Mesothelial cell of epicardium (in vitro differentiated cells): ENCODE data around the gene STPG4. TPM values are rescaled to one million over a fixed set of nuclear protein-coding genes. Genes with fewer than 3 reads are reported as not detected.

Source experiments
- DNase-seq, 2 experiments: peaks; one replicate each; pipeline ENCODE4 v3.0.0; 2021; ENCODE audit warnings: low spot score in 2 of 2; ENCODE audit not compliant: unreplicated experiment in 2 of 2
- H3K27ac Mint-ChIP-seq: 2 replicates; pipeline ENCODE4 v1.8.0; 2021; ENCODE audit warnings: mixed read lengths
- H3K27me3 Mint-ChIP-seq: 2 replicates; pipeline ENCODE4 v1.8.0; 2021; ENCODE audit warnings: low read depth, mixed read lengths
- H3K36me3 Mint-ChIP-seq: 2 replicates; pipeline ENCODE4 v1.8.0; 2021; ENCODE audit warnings: mixed read lengths
- H3K4me1 Mint-ChIP-seq: 2 replicates; pipeline ENCODE4 v1.8.0; 2021; ENCODE audit warnings: mixed read lengths
- H3K4me3 Mint-ChIP-seq: 2 replicates; pipeline ENCODE4 v1.8.0; 2021; ENCODE audit warnings: mild to moderate bottlenecking, moderate library complexity, mixed read lengths
- H3K9me3 Mint-ChIP-seq: 2 replicates; pipeline ENCODE4 v1.8.0; 2021; ENCODE audit warnings: mixed read lengths
- total RNA-seq: library from RNA; stranded (reverse); gene quantifications from 3 replicates; pipeline ENCODE4 v1.2.1, GENCODE V29; 2021
- TF ChIP-seq, protein P1 (sequence below): fragments of 200-600 bp; sonication (generic); IDR thresholded peaks from one replicate; pipeline ENCODE4 v1.5.0; 2021; ENCODE audit warnings: antibody characterized with exemption; ENCODE audit not compliant: unreplicated experiment

The STPG4 gene
- total RNA-seq, 1 donor from 2014 or later, result not detected

DNA sequence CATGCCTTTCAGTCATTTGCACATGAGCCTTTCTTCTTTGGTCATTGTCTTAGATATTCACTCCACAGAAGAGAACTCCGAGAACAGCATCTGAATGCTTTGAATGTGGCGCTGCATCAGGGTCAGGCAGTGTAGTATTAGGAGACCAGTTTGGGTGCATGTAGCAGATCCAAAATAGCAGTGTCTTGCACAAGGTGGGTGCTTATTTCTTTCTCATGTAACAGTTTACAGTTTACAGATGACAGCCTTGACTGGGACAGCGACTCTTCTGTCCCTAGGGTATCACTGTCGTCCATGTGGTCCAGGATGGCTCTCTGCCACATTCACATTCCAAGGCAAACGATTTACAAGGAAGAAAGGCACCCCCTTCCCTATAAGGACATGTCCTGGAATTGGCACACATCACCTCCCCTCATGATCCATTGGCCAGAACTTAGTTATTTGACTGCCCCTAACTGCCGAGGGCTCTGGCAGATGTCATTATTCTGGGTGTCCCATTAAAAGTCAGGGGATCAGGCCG lies 101.0 kb downstream of the STPG4 start:
- TF ChIP-seq, protein P1, sequence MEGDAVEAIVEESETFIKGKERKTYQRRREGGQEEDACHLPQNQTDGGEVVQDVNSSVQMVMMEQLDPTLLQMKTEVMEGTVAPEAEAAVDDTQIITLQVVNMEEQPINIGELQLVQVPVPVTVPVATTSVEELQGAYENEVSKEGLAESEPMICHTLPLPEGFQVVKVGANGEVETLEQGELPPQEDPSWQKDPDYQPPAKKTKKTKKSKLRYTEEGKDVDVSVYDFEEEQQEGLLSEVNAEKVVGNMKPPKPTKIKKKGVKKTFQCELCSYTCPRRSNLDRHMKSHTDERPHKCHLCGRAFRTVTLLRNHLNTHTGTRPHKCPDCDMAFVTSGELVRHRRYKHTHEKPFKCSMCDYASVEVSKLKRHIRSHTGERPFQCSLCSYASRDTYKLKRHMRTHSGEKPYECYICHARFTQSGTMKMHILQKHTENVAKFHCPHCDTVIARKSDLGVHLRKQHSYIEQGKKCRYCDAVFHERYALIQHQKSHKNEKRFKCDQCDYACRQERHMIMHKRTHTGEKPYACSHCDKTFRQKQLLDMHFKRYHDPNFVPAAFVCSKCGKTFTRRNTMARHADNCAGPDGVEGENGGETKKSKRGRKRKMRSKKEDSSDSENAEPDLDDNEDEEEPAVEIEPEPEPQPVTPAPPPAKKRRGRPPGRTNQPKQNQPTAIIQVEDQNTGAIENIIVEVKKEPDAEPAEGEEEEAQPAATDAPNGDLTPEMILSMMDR, result no peak
- Mint-ChIP-seq H3K4me1 (peaks cover 25% of the 10 kb centered on the region), H3K9me3 (no peaks in the 10 kb centered on the region), H3K27me3 (no peaks in the 10 kb centered on the region), H3K4me3 (no peak overlapping the region), H3K27ac (no peak overlapping the region), H3K36me3 (peaks cover 11% of the 10 kb centered on the region)
- DNase-seq, result no peak

DNA sequence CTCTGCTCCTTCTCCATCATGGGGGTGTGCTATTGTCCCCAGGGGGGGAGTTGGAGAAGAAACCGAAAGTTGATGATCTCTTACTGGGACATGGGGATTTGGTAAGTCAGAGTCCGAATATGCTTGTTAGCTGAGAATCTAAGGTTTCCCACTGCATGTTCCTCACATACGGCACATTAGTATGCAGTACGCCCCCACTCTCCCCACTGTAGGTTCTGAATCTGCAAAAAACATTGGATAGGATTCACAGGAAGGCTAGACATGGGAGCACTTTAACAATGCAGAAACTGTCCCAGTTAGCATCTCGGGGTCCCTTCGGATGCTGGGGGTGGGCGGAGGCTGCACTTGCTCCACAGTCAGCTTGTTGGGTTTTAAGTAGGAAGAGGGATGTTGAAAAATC lies 102.3 kb downstream of the STPG4 start:
- TF ChIP-seq, protein P1, result no peak
- Mint-ChIP-seq H3K36me3 (peaks cover 14% of the 10 kb centered on the region), H3K27ac (no peak overlapping the region), H3K4me3 (no peak overlapping the region), H3K4me1 (peaks cover 18% of the 10 kb centered on the region), H3K27me3 (no peaks in the 10 kb centered on the region), H3K9me3 (no peaks in the 10 kb centered on the region)
- DNase-seq, result no peak

DNA sequence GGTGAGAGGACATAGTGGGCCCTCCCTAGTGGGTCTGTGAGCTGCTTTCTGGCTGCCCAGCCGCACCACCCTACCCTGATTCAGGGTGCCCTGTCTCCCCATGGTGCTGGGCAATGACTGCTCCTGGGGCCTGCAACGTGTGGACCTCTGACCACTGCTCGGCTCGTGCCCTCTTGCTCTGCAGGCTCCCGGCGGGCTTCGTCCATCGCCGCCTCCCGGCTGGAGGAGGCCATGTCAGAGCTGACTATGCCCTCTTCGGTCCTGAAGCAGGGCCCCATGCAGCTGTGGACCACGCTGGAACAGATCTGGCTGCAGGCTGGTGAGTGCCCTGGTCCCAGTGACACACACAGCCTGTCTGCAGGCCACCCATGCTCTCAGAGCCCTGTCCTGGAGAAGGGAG lies 103.5 kb downstream of the STPG4 start:
- Mint-ChIP-seq H3K4me1 (peaks cover 8% of the 10 kb centered on the region), H3K27me3 (no peaks in the 10 kb centered on the region), H3K9me3 (no peaks in the 10 kb centered on the region), H3K4me3 (no peak overlapping the region), H3K36me3 (peaks cover 14% of the 10 kb centered on the region), H3K27ac (no peak overlapping the region)
- TF ChIP-seq, protein P1, result no peak
- no peak for DNase-seq

DNA sequence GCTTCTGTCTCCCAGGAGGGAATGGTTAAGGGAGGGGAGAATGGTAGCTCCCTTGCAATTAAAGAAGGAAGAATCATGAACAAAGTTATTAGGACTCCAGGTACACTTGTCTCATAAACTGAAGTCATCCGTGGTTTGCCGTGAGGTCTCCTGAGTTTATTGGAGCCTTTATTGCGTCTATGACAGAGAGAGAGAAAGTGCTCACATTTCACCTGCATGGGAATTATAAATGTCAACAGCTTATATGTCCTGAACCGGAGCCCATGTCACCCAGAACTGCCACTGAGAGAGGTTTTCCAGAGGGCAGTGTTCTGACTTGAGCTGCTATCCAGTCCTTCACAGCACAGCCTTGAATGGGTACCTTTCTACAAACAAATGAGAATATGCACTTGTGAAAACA lies 104.3 kb downstream of the STPG4 start:
- Mint-ChIP-seq H3K36me3 (peaks cover 16% of the 10 kb centered on the region), H3K9me3 (no peaks in the 10 kb centered on the region)

DNA sequence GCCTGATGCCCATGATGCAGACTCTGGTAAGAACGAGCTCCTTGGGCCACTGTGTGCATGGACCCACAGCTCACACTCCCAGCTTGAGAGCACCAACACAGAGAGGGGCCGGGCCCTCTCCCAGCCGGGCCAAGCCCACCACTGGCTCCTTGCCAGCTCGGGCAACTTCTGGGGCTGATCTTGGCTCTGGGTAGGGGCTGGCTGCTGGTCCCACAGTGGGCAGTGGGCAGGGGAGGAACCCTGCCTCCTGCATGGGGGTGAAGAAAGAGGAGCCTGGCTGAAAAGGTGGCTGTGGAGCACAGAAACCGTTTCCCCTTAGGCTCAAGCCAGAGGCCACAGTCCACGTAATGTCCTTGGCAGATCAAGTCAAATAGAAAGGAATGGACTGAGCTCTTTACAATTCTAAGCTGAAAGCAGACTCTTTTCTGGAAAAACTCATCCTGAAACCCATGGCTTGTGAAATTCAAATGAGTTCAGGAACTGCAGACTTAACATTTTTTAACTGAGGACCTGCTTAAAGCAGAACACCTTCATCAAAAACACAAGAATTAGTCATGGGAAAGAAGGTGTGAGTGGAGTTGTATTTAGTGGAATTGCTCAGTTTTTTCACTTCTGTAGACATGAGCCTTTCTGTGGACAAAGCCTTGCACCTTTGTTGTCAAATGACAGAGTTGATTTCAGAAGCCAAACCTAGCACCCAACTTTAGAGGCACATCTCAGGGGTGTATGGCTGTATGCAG lies 104.9 kb downstream of the STPG4 start:
- Mint-ChIP-seq H3K4me1 (no peaks in the 10 kb centered on the region), H3K27ac (no peak overlapping the region), H3K9me3 (no peaks in the 10 kb centered on the region), H3K36me3 (peaks cover 17% of the 10 kb centered on the region), H3K27me3 (no peaks in the 10 kb centered on the region), H3K4me3 (no peak overlapping the region)
- TF ChIP-seq, protein P1, result no peak
- no peak for DNase-seq

More for the DNA sequence above, 104.3 kb downstream of the STPG4 start:
- no peak for DNase-seq
- Mint-ChIP-seq H3K4me3 (no peak overlapping the region), H3K27me3 (no peaks in the 10 kb centered on the region), H3K4me1 (no peaks in the 10 kb centered on the region), H3K27ac (no peak overlapping the region)
- TF ChIP-seq, protein P1, result no peak
